ENCODE results near the gene CRYL1.

CRYL1 gene

GRCh38 chr13:20498129-20498528 lies 27.5 kb downstream of the CRYL1 start:
- DNase-seq (ENCODE audit: low read depth) = no peak
- H3K4me3 ChIP-seq (ENCODE audit: low read depth, low read length) = no peak overlapping the region
- TF ChIP-seq MYC (IDR thresholded peaks at IDR 0.05; ENCODE audit: low read depth, low read length) (no peak), CTCF (IDR thresholded peaks at IDR 0.05; ENCODE audit: low read depth, low read length) (no peak), MAX (IDR thresholded peaks at IDR 0.05; ENCODE audit: low read depth, low read length) (no peak), POLR2A (IDR thresholded peaks at IDR 0.05; ENCODE audit: extremely low read depth, insufficient read length) (no peak)

- peak; percentile 25 for DNase-seq (ENCODE audit: low read depth)
- H3K4me3 ChIP-seq (ENCODE audit: low read depth, low read length) = no peak overlapping the region
- TF ChIP-seq POLR2A (IDR thresholded peaks at IDR 0.05; ENCODE audit: extremely low read depth, insufficient read length) (no peak), CTCF (IDR thresholded peaks at IDR 0.05; ENCODE audit: low read depth, low read length) (no peak), MYC (IDR thresholded peaks at IDR 0.05; ENCODE audit: low read depth, low read length) (no peak), MAX (IDR thresholded peaks at IDR 0.05; ENCODE audit: low read depth, low read length) (no peak)
These were observed 28.5 kb downstream of the CRYL1 start for GRCh38 chr13:20497006-20497775.

GRCh38 chr13:20495087-20496023 lies 30.3 kb downstream of the CRYL1 start:
- no peak overlapping the region for H3K4me3 ChIP-seq (ENCODE audit: low read depth, low read length)
- TF ChIP-seq CTCF (IDR thresholded peaks at IDR 0.05; ENCODE audit: low read depth, low read length) (peak; percentile 94), MYC (IDR thresholded peaks at IDR 0.05; ENCODE audit: low read depth, low read length) (no peak), MAX (IDR thresholded peaks at IDR 0.05; ENCODE audit: low read depth, low read length) (peak; percentile 58)
- DNase-seq (ENCODE audit: low read depth) = peak; percentile 81

GRCh38 chr13:20494656-20495055 lies 31.0 kb downstream of the CRYL1 start:
- no peak overlapping the region for H3K4me3 ChIP-seq (ENCODE audit: low read depth, low read length)
- TF ChIP-seq CTCF (IDR thresholded peaks at IDR 0.05; ENCODE audit: low read depth, low read length) (no peak), MYC (IDR thresholded peaks at IDR 0.05; ENCODE audit: low read depth, low read length) (no peak), POLR2A (IDR thresholded peaks at IDR 0.05; ENCODE audit: extremely low read depth, insufficient read length) (no peak), MAX (IDR thresholded peaks at IDR 0.05; ENCODE audit: low read depth, low read length) (no peak)
- no peak for DNase-seq (ENCODE audit: low read depth)

- H3K4me3 ChIP-seq (ENCODE audit: low read depth, low read length) = no peak overlapping the region
- TF ChIP-seq CTCF (IDR thresholded peaks at IDR 0.05; ENCODE audit: low read depth, low read length) (peak; percentile 58), MYC (IDR thresholded peaks at IDR 0.05; ENCODE audit: low read depth, low read length) (0 out of 2 replicates have a peak, but pooled peaks have one; percentile 17), MAX (IDR thresholded peaks at IDR 0.05; ENCODE audit: low read depth, low read length) (no peak), POLR2A (IDR thresholded peaks at IDR 0.05; ENCODE audit: extremely low read depth, insufficient read length) (no peak)
- DNase-seq (ENCODE audit: low read depth) = peak; percentile 48
These were observed 33.0 kb downstream of the CRYL1 start for GRCh38 chr13:20492641-20493040.

All from NB4 (cell line).